GM23248 (cell line): ENCODE measurements around the gene ENDOV. TPM values are rescaled to one million over a fixed set of nuclear protein-coding genes. Genes with fewer than 3 reads are reported as not detected.

Experiments
- DNase-seq: peaks from one replicate; pipeline ENCODE4 v3.0.0-alpha.2; 2015
- H2AFZ ChIP-seq: fragments of 200-600 bp; sonication (generic); 2 replicates; pipeline ENCODE4 v1.6.1; 2016; ENCODE audit warnings: antibody characterized with exemption
- H3F3A ChIP-seq: fragments of 200-600 bp; sonication (generic); 2 replicates; pipeline ENCODE4 v1.6.1; 2016; ENCODE audit warnings: mild to moderate bottlenecking, antibody characterized with exemption, mixed run types; ENCODE audit not compliant: insufficient read depth
- H3K27ac ChIP-seq: fragments of 200-600 bp; sonication (generic); 2 replicates; pipeline ENCODE4 v1.5.1; 2016; ENCODE audit warnings: mild to moderate bottlenecking
- H3K27me3 ChIP-seq: fragments of 200-600 bp; sonication (generic); replicated peaks from 2 replicates; pipeline ENCODE4 v1.6.1; 2016; ENCODE audit warnings: mild to moderate bottlenecking; ENCODE audit not compliant: insufficient read depth
- H3K36me3 ChIP-seq: fragments of 200-600 bp; sonication (generic); 2 replicates; pipeline ENCODE4 v1.6.1; 2016; ENCODE audit warnings: low read depth, mild to moderate bottlenecking
- H3K4me1 ChIP-seq: fragments of 200-600 bp; sonication (generic); 2 replicates; pipeline ENCODE4 v1.6.1; 2016; ENCODE audit warnings: mild to moderate bottlenecking; ENCODE audit not compliant: insufficient read depth
- H3K4me2 ChIP-seq: fragments of 200-600 bp; sonication (generic); one replicate; pipeline ENCODE4 v1.6.1; 2016; ENCODE audit warnings: mild to moderate bottlenecking; ENCODE audit not compliant: unreplicated experiment
- H3K4me3 ChIP-seq: fragments of 200-600 bp; sonication (generic); 2 replicates; pipeline ENCODE4 v1.5.1; 2016; ENCODE audit warnings: mild to moderate bottlenecking
- H3K79me2 ChIP-seq: fragments of 200-600 bp; sonication (generic); 2 replicates; pipeline ENCODE4 v1.6.1; 2016; ENCODE audit warnings: mild to moderate bottlenecking; ENCODE audit not compliant: insufficient read depth
- H3K9ac ChIP-seq: fragments of 200-600 bp; sonication (generic); 2 replicates; pipeline ENCODE4 v1.6.1; 2016; ENCODE audit warnings: mild to moderate bottlenecking
- H3K9me2 ChIP-seq: fragments of 200-600 bp; sonication (generic); 2 replicates; pipeline ENCODE4 v1.6.1; 2016; ENCODE audit warnings: mixed run types, mild to moderate bottlenecking, moderate library complexity; ENCODE audit not compliant: insufficient read depth
- H3K9me3 ChIP-seq: fragments of 200-600 bp; sonication (generic); one replicate; pipeline ENCODE4 v1.6.1; 2017; ENCODE audit warnings: low read depth
- H4K20me1 ChIP-seq: fragments of 200-600 bp; sonication (generic); 2 replicates; pipeline ENCODE4 v1.6.0; 2016; ENCODE audit not compliant: insufficient read depth
- EZH2 ChIP-seq: fragments of 200-600 bp; sonication (generic); IDR thresholded peaks from 2 replicates; pipeline ENCODE4 v1.6.1; 2018; ENCODE audit warnings: antibody characterized with exemption, mild to moderate bottlenecking; ENCODE audit not compliant: insufficient read depth, poor library complexity, severe bottlenecking
- EZH2phosphoT487 ChIP-seq: fragments of 200-600 bp; sonication (generic); IDR thresholded peaks from 2 replicates; pipeline ENCODE4 v1.6.1; 2018; ENCODE audit warnings: antibody characterized with exemption, moderate library complexity, mild to moderate bottlenecking, low read depth; ENCODE audit not compliant: insufficient read depth
- WGBS, 2 experiments: methylation state at CpG; one replicate each; pipeline ENCODE4 v1.1.6; 2015 to 2017; ENCODE audit warnings: low lambda C conversion rate in 2 of 2, low coverage in 1 of 2; ENCODE audit errors: missing lambda C conversion rate in 2 of 2; 5-methylcytosine and 5-hydroxymethylcytosine counted together
- in situ Hi-C: fragments of 300-500 bp; cut with MboI; formaldehyde crosslinking; loops from 2 replicates; pipeline ENCODE4 v1.15.0; 2020
- polyA plus RNA-seq: library from polyadenylated mRNA; unstranded; fragments of >200 nt; fragmentation: Nextera tagmentation; extraction: Ambion mirVana; gene quantifications from 2 replicates; pipeline ENCODE4 v1.2.1, GENCODE V29; 2016
- total RNA-seq: library from RNA; depleted of rRNA; stranded (reverse); fragments of >200 nt; shearing (Covaris generic); gene quantifications from 2 replicates; pipeline ENCODE4 v1.2.3, GENCODE V29; 2014

ENDOV gene
- total and polyA plus RNA-seq, 2 experiments from 2014 or later = 25.1 to 25.7 TPM

DNA sequence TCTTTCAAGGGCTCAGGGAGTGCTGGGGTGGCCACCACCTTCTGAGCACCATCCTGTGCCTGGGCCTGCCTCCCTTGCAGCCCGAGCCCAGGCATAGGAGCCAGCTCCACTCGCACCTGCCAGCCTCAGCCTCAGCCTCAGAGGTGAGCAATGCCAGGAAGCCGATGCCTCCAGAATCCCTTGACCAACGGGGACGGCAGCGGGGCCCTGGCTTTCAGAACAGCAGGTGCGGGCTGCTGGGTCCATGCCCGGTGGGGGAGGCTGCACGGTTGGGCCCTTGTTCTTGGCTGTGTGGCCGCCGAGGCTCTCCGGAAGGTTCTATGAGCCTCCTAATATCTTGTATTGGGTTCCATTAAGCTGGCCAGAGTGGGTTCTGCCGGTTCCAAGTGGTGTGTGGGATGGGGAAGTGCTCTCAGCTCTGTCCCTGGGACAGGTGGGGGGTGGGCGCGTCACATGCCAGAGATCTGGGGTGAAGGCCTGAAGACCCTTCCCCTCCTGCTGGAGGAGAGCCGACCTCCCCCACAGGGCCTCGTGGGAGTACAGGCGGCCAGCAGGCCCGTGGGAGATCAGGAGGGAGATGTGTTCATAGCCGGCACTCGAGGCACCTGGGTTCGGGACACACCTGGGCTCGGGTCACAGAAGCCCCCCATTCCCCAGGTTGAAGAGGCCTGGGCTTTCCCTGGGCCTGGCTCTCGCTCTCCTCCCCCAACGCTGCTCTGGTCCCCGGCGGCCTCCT, 34.4 kb downstream of the ENDOV start:
- no peaks in the 10 kb centered on the region for H3K79me2 ChIP-seq
- H3K4me3 ChIP-seq = no peak overlapping the region
- no peaks in the 10 kb centered on the region for H3K9me3 ChIP-seq
- no peak overlapping the region for H2AFZ ChIP-seq
- no peak overlapping the region for H3K4me2 ChIP-seq
- peaks cover 7% of the 10 kb centered on the region for H3F3A ChIP-seq
- H4K20me1 ChIP-seq = no peaks in the 10 kb centered on the region
- in situ Hi-C loops = no loop called here
- no peak for DNase-seq
- 69 to 71% methylated on average over 25 to 27 of the region's 27 CpGs for WGBS, 2 experiments
- TF ChIP-seq EZH2phosphoT487 (no peak), EZH2 (no peak)
- no peak overlapping the region for H3K27ac ChIP-seq
- H3K9me2 ChIP-seq = no peaks in the 10 kb centered on the region
- no peaks in the 10 kb centered on the region for H3K36me3 ChIP-seq
- H3K4me1 ChIP-seq = peaks cover 4% of the 10 kb centered on the region; the same call in 1 of the 2 replicates
- H3K9ac ChIP-seq = no peak overlapping the region
- H3K27me3 ChIP-seq = no peaks in the 10 kb centered on the region

DNA sequence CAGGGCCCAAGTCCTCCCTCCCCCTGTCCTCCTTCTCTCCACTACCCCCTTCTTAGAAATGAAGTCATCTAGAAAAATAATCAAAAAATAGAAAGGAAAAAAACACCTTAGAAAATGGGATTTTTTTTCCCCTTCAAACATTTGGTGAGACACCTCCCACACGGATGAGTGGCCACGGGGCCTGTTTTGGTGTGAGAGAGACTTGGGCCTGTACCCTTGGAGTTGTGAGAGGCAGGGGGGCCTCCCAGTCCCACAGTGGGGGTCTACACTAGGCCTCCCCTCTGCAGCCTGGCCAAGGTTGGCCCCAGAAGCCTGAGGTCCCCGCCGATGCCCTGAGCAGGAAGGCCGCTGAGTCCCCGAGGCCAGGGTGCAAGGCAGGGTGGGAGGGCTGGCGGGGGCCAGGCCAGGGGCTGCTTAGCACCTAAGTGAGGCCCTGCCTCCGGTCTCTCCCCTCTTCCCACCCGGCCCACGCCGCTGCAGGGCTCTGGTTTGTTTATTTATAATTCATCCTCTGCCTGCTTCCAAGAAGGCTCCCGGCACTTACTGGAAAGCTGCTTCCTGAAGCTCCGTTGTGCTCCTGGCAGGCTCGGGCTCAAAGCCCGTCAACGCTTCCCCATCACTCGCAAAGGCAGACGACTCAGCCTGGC, 35.1 kb downstream of the ENDOV start:
- no peak for TF ChIP-seq EZH2
- no peak for TF ChIP-seq EZH2phosphoT487
- Histone ChIP-seq H3K4me3 (no peak overlapping the region), H3K79me2 (no peaks in the 10 kb centered on the region), H2AFZ (no peak overlapping the region), H3K36me3 (no peaks in the 10 kb centered on the region), H3K27me3 (no peaks in the 10 kb centered on the region), H3K4me2 (no peak overlapping the region), H3K9me2 (no peaks in the 10 kb centered on the region), H3K27ac (no peak overlapping the region), H3K4me1 (peaks cover 4% of the 10 kb centered on the region; the same call in 1 of the 2 replicates), H4K20me1 (no peaks in the 10 kb centered on the region), H3K9ac (no peak overlapping the region), H3K9me3 (no peaks in the 10 kb centered on the region), H3F3A (peaks cover 8% of the 10 kb centered on the region)
- 48 to 58% methylated on average over 12 to 18 of the region's 18 CpGs for whole genome bisulfite sequencing, 2 experiments
- in situ Hi-C loops = no loop called here
- DNase-seq = no peak

DNA sequence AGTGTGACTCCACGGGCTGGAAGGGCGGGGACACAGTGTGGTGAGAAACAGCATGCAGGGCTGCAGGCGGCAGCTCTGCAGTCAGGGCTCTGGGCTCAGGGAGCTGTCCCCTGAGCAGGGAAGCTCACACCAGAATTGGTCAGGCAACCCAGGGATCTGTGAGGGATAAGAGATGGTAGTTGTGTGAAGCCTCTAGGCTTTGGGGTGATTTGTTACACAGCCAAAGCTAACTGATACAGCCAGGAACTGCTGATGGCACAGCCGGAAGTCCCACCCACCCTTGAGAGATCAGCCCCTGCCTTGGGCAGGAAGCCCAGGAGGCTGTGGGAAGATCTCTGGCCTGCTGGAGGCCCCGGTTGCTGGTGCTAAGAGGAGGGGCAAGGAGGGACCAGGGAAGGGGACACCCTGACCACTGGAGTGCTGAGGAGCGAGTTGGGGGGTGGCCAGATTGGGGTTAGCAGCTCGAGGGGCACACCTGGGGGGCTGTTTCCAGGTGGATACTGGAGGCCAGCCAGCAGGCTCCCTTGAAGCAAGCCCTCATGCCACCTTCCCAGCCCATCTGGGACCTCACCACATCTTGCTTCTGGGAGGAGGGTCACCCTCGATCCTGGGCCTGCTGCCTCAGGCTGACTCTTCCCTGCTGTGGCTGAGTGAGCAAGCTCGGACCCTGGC, 36.3 kb downstream of the ENDOV start:
- DNase-seq = no peak
- no peak overlapping the region for H3K4me2 ChIP-seq
- H3K9me3 ChIP-seq = no peaks in the 10 kb centered on the region
- no peaks in the 10 kb centered on the region for H3K79me2 ChIP-seq
- H3K9ac ChIP-seq = no peak overlapping the region
- H3K9me2 ChIP-seq = no peaks in the 10 kb centered on the region
- no peaks in the 10 kb centered on the region for H4K20me1 ChIP-seq
- no peak overlapping the region for H3K4me3 ChIP-seq
- H3K36me3 ChIP-seq = no peaks in the 10 kb centered on the region
- 60 to 65% methylated on average over 8 to 9 of the region's 9 CpGs for WGBS, 2 experiments
- TF ChIP-seq EZH2phosphoT487 = no peak
- no peak for TF ChIP-seq EZH2
- in situ Hi-C loops = no loop called here
- no peak overlapping the region for H2AFZ ChIP-seq
- H3F3A ChIP-seq = peaks cover 16% of the 10 kb centered on the region
- H3K4me1 ChIP-seq = peaks cover 11% of the 10 kb centered on the region
- no peak overlapping the region for H3K27ac ChIP-seq
- no peaks in the 10 kb centered on the region for H3K27me3 ChIP-seq

DNA sequence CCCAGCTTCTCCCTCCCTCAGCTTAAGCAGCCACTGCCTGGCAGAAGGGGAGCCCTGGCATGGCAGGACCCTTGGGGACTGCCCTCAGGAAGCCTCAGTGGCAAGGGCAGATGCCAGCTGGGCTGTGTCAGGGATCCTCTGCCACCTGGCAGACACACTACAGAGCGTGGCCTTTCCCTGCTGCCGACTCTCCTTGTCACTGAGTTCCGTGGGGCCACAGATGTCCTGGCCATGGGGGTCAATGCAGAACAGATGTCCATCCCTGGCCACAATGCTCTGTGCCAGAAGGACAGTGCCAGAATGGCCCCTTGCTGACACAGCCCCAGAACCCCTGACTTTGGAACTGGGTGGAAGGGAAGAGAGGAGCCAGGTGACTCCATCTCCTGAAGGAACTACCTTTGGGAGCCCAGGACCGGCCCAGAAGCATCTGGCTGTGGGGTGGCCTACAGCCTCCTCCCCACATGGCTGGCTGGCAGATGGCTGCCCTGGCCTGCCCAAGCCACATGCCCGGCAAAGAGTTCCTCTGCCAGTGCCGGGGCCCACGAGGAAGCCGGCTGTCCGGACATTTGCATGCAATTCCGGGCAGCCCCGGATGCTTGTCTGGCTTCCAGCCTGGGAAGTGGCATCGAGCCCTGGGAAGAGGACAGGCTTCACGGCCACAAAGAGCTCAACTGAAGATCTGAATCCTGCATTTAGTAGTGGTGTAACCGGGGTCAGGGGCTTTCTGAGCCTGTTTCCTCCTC, 37.4 kb downstream of the ENDOV start:
- Histone ChIP-seq H3K4me3 (no peak overlapping the region), H3K36me3 (no peaks in the 10 kb centered on the region), H3K9ac (no peak overlapping the region), H3K4me1 (peaks cover 22% of the 10 kb centered on the region), H3F3A (peaks cover 16% of the 10 kb centered on the region), H3K79me2 (no peaks in the 10 kb centered on the region), H2AFZ (no peak overlapping the region), H3K9me3 (no peaks in the 10 kb centered on the region), H3K4me2 (no peak overlapping the region), H4K20me1 (no peaks in the 10 kb centered on the region), H3K9me2 (no peaks in the 10 kb centered on the region), H3K27ac (no peak overlapping the region), H3K27me3 (no peaks in the 10 kb centered on the region)
- no peak for TF ChIP-seq EZH2
- TF ChIP-seq EZH2phosphoT487 = no peak
- 34 to 40% methylated on average over 14 of the region's 14 CpGs for WGBS, 2 experiments
- DNase-seq = peak; percentile 21
- in situ Hi-C loops = no loop called here
